ELR (cell line): ENCODE data around the gene FES.
"Not testable (repeated sequence)": the region's sequence is repeated elsewhere in the genome, so short reads cannot be mapped to it uniquely, and the experiment has no call there.

Source experiments
- DNase-seq: peaks from one replicate; pipeline ENCODE4 v3.0.0-alpha.2; 2015; ENCODE audit warnings: low read depth

FES gene

GRCh38 chr15:90891346-90891949, 7.1 kb downstream of the FES start:
- no peak for DNase-seq

GRCh38 chr15:90892023-90892422, 7.7 kb downstream of the FES start:
- DNase-seq: no peak

- DNase-seq: no peak
These were observed 8.3 kb downstream of the FES start for GRCh38 chr15:90892498-90893174.

DNA sequence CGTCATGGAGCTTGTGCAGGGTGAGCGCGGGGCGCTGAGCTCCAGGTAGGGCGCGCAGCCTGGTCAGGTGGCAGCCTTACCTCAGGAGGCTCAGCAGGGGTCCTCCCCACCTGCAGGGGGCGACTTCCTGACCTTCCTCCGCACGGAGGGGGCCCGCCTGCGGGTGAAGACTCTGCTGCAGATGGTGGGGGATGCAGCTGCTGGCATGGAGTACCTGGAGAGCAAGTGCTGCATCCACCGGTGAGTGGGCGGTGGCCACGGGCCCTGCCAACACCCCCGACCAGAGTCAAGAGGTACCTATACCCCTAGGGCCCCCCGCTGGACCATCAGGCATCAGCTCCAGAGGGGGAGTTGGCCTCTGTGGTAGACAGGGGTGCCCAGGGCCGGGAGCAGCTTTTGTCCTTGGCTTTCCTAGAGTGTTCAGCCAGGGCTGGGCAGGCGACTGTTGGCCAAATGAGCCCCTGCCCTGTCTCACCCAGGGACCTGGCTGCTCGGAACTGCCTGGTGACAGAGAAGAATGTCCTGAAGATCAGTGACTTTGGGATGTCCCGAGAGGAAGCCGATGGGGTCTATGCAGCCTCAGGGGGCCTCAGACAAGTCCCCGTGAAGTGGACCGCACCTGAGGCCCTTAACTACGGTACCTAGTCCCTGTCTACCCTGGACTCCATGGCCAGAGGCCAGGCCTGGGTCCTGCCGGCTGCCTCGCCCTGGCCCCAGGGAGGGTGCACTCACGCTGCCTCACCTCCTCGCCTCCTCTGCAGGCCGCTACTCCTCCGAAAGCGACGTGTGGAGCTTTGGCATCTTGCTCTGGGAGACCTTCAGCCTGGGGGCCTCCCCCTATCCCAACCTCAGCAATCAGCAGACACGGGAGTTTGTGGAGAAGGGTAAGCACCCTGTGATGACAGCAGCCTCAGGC, 9.1 kb downstream of the FES start:
- no peak for DNase-seq

DNA sequence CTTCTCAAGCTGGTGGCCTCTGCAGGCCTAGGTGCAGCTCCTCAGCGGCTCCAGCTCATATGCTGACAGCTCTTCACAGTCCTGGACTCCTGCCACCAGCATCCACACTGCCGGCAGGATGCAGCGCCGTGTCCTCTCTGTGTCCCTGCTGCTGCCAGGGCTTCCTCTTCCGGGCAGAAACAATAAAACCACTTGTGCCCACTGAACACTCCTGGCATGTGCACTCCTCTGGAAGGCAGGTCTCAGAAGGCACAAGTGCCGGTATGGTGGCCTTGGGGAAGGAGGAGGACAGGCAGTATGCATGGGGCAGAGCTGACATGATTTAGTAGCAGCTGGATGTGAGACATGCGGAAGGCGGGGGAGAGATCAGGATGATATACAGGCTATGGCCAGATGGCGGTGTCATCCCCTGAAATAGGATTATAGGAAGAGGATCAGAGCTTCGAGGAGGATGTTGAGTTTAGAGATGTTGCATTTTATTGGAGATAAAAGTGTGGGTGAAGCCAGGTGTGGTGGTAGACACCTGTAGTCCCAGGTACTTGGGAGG, 11.3 kb downstream of the FES start:
- peak; percentile 41 for DNase-seq

GRCh38 chr15:90897131-90897655, 12.9 kb downstream of the FES start:
- DNase-seq: not testable (repeated sequence)

GRCh38 chr15:90901175-90902039, 17.1 kb downstream of the FES start:
- DNase-seq: peak; percentile 8

DNA sequence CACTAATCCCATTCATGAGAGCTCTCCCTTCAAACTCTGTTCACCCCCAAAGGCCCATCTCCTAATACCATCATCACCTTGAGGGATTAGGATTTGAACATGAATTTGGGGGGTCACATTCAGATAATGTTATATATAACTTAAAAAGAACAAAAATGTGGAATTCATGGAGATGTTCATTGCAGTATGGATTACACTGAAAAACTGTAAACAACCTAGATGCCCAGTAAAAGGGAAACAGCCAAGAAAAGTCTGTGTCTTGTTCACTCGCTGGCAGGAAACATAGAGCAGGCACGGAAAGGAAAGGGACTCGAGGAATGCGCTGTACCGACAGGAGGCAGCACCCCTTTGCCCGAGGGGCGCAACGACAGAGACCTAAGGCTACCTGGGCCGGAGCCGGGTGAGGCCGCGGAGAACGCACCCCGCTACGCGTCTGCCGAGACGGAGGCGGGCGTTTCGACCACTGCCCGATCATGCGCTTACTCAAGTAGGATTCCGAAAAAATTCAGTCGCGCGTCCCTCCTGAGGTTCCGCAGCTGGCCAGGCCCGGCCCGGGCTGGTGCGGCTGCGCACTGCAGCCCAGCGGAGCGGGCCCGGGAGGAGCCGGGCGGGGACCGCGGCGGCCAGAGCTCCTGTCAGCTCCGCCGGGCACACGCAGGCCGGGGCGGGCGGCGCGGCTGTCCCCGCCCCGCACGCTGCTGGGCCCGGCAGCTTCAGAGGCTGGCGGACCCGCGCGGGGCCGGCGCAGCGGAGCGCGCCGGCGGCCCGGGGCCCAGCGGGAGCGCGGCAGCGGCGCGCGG, 17.9 kb downstream of the FES start:
- peak; percentile 81 for DNase-seq

GRCh38 chr15:90902840-90903732, 18.8 kb downstream of the FES start, which contains the start of gene MAN2A2:
Gene MAN2A2, plus strand, starts transcription at chr15:90903302. Its CDS starts 906 bp downstream, at chr15:90904208.
- peak; percentile 62 for DNase-seq

GRCh38 chr15:90903733-90904536, 19.6 kb downstream of the FES start:
- DNase-seq: peak; percentile 13

DNA sequence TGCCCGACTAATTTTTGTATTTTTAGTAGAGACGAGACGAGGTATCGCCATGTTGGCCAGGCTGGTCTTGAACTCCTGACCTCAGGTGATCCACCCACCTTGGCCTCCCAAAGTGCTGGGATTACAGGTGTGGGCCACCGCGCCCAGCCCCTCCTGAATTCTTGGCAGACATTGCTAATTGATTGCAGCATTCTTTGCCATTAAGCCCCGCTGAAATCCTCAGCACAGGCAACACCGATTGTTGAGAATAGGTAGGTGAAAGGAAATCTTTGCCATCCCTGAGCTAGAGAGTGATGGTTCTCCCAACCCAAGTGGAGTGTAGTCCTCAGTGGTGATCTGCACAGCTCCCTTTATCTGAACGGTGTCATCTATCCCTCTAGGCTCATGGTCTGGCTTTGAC, 20.4 kb downstream of the FES start:
- no peak for DNase-seq

- DNase-seq: no peak
These were observed 21.2 kb downstream of the FES start for GRCh38 chr15:90905306-90906180.

DNA sequence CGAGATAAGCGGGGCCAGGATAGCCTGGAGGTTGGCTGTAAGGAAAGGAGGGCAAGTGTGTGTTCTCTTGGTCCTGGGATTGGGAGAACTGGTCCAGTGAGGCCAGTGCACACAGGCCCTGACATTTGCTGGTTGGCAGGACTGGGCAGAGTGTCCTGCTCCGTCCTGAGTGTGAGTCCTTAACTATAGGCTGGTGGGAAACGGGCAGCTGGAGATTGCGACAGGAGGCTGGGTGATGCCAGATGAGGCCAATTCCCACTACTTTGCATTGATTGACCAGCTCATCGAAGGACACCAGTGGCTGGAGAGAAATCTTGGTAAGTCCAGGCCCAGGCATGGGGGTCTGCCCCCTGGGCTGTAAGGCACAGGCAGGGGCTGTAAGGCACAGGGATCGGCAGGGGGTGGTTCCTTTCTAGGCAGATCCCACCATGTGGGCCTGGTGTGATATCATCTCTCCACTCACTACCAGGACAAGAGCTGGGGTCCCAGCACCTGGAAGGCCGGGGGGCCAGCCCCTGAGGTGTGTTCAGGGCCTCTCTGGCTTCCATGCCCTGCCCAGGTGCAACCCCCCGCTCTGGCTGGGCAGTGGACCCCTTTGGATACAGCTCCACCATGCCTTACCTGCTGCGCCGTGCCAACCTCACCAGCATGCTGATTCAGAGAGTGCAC, 22.0 kb downstream of the FES start:
- DNase-seq: no peak

- no peak for DNase-seq
These were observed 22.9 kb downstream of the FES start for GRCh38 chr15:90907051-90907660.

GRCh38 chr15:90907838-90908507, 23.7 kb downstream of the FES start:
- no peak for DNase-seq

GRCh38 chr15:90909449-90909848, 25.1 kb downstream of the FES start:
- DNase-seq: not testable (repeated sequence)
